MM.1S (cell line): Measurements from ENCODE around the gene NR1H2.

Source experiments
- EZH2 ChIP-seq: fragments of 300-600 bp; sonication (generic); optimal IDR thresholded peaks from 2 replicates; pipeline ENCODE3; 2017; ENCODE audit warnings: low read depth, mild to moderate bottlenecking, antibody characterized with exemption, low read length, mixed read lengths
- EZH2phosphoT487 ChIP-seq: fragments of 300-600 bp; sonication (generic); IDR thresholded peaks from 2 replicates; pipeline ENCODE4 v1.6.1; 2018; ENCODE audit warnings: antibody characterized with exemption, low read length
- TF ChIP-seq, protein P1 (sequence below): fragments of 300-600 bp; sonication (generic); IDR thresholded peaks from 2 replicates; pipeline ENCODE4 v1.5.1; 2016; ENCODE audit warnings: antibody characterized with exemption, low read length, mixed read lengths

DNA sequence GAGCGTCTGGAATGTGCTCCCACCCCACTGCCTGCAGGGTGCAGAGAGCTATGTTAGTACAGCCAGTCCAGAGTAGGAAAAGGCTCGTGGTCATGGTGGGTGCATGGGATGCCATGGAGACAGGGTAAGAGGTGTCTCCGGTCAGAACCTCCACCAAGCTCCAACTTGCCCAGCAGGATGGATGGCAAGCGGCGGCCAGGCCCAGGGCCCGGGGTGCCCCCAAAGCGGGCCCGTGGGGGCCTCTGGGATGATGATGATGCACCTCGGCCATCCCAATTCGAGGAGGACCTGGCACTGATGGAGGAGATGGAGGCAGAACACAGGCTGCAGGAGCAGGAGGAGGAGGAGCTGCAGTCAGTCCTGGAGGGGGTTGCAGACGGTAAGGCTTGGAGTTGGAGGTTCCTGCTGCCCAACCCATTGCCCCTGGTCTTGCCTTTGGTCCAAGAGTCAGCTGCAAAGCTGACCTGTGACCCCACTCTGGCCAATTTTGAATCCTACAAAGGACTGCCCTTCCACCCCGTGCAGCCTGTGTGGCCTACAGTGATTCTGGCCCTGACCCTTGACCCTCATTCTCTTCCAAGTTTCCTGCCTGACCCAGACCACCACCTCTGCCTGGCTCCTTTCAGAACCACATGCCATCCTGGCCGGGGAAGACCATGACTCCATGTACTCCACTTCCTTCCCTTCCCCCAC is 22.6 kb downstream of the NR1H2 start:
- TF ChIP-seq, protein P1, sequence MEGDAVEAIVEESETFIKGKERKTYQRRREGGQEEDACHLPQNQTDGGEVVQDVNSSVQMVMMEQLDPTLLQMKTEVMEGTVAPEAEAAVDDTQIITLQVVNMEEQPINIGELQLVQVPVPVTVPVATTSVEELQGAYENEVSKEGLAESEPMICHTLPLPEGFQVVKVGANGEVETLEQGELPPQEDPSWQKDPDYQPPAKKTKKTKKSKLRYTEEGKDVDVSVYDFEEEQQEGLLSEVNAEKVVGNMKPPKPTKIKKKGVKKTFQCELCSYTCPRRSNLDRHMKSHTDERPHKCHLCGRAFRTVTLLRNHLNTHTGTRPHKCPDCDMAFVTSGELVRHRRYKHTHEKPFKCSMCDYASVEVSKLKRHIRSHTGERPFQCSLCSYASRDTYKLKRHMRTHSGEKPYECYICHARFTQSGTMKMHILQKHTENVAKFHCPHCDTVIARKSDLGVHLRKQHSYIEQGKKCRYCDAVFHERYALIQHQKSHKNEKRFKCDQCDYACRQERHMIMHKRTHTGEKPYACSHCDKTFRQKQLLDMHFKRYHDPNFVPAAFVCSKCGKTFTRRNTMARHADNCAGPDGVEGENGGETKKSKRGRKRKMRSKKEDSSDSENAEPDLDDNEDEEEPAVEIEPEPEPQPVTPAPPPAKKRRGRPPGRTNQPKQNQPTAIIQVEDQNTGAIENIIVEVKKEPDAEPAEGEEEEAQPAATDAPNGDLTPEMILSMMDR = no peak
- TF ChIP-seq EZH2 = no peak
- TF ChIP-seq EZH2phosphoT487 = no peak
